Amniotic stem cell (primary cell): ENCODE results near the gene DHRSX.
"Not testable (repeated sequence)": the region's sequence is repeated elsewhere in the genome, so short reads cannot be mapped to it uniquely, and the experiment has no call there.

Experiments used
- DNase-seq: peaks from one replicate; lab custom pipeline; 2025; lab: John Stamatoyannopoulos, UW

The DHRSX gene

GRCh38 chrX:2261831-2262667 is 238.7 kb downstream of the DHRSX start:
- no peak for DNase-seq

DNA sequence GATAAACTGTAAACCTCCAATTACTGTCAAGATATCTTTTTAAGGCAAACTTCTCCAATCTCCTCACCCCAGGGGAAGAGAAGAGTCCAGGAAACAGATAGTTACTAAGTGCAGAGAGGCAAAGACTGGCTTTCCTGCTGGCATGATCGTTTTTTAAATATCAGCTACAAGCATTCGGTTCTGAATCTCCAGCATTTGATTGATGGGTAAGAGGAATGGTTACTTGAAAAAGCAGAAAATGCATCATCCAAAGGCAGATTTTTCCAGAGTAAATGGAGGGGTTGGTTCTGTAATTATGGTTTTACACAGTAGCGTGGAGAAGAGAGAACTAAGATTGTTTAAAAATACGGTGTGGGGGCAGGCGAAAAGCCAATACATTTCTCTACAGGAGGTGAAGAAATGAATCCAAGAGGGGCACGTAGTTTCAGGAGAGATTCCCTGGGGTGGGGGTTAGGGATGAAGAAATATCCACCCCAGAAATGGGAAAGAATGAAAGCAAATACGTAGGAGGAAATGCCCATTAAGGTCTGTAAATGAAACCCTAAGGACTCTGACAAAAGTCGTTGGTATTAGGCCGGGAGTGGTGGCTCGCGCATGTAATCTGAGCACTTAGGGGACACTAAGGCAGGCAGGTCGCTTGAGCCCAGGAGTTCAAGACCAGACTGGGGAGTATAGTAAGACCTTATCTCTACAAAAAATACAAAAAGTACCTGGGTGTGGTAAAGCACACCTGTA is 248.3 kb downstream of the DHRSX start:
- DNase-seq = no peak

GRCh38 chrX:2251211-2251610 is 249.6 kb downstream of the DHRSX start:
- no peak for DNase-seq

- no peak for DNase-seq
Measured at GRCh38 chrX:2243913-2244460, 256.8 kb downstream of the DHRSX start.

- DNase-seq = no peak
Measured at GRCh38 chrX:2242980-2243379, 257.8 kb downstream of the DHRSX start.

- no peak for DNase-seq
Measured at GRCh38 chrX:2242326-2242725, 258.4 kb downstream of the DHRSX start.

- DNase-seq = not testable (repeated sequence)
Measured at GRCh38 chrX:2241496-2241895, 259.3 kb downstream of the DHRSX start.

DNA sequence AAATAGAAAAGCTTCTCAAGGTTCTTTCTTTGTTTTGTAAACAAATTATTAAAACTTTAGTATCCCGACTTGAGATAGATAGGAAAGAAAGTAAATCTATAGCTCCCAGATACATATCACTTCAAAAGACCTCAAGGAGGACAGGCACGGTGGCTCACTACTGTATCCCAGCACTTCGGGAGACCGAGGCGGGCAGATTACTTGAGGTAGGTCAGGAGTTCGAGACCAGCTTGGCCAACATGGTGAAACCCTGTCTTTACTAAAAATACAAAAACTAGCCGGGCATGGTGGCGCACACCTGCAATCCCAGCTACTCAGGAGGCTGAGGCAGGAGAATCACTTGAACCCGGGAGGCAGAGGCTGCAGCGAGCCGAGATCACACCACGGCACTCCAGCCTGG is 260.0 kb downstream of the DHRSX start:
- DNase-seq = not testable (repeated sequence)

- DNase-seq = no peak
Measured at GRCh38 chrX:2237976-2238375, 262.8 kb downstream of the DHRSX start.

DNA sequence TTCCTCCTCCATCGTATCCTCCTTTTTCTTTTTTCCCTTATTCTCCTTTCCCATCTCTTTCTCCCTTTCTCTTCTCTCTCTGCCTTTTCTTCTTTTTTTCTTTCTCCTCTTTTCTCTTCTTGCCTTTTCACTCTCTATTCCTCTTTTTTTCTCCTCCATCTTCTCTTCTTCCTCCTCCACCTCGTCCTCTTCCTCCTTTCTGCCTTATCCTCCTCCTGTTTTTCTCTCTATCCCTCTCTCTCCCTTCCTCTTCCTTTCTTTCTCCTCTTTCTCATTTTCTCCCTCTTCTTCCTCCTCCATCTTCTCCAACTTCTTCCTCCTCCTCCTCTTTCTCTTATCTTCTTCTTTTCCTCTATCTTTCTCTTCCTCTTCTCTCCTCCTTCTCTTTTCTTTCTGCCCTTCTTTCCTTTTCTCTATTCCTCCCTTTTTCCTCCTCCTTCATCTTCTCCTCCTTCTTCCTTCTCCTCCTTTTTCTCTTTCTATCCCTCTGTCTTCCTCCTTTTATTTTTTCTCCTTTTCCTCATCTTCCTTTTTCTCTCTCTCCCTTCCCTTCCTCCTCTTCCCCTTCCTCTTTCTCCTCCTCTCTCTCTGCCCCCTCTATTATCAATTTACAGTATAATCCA is 269.1 kb downstream of the DHRSX start:
- DNase-seq = no peak

DNA sequence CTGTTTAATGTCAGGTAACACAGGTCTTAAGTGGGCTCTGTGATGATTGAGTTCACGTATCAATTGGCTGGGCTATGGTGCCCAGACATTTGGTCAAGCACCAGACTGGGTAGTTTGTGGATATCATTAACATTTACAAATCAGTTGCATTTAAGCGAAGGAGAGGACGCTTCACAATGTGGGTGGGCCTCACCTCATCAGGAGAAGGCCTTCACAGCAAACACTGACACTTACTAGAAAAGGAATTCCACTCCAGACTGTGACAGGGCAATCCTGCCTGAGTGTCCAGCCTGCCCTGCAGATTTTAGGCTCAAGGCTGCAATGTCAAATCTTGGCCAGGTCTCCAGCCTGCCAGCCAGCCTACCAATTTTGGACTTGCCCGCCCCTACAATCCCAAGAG is 270.3 kb downstream of the DHRSX start:
- no peak for DNase-seq

- DNase-seq = no peak
Measured at GRCh38 chrX:2228536-2228935, 272.2 kb downstream of the DHRSX start.

- no peak for DNase-seq
Measured at GRCh38 chrX:2226906-2227656, 273.7 kb downstream of the DHRSX start.

DNA sequence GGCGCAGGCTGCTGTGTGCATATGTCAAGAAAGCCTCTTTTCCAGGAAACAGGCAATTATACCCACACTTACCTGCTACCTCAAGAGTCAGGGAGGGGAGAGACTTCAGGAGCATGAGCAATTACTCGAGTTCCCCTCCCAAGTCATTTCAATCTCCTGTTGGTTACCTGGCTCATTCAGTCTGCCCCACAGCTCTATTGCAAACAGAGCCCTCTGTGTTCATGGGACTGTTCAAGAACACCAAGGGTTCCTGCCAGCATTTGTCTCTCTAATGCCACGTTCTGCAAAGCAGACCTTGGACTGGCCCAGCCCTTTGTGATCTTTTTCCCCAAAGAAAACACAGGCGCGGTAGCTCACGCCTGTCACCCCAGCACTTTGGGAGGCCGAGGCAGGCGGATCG is 274.6 kb downstream of the DHRSX start:
- DNase-seq = no peak

DNA sequence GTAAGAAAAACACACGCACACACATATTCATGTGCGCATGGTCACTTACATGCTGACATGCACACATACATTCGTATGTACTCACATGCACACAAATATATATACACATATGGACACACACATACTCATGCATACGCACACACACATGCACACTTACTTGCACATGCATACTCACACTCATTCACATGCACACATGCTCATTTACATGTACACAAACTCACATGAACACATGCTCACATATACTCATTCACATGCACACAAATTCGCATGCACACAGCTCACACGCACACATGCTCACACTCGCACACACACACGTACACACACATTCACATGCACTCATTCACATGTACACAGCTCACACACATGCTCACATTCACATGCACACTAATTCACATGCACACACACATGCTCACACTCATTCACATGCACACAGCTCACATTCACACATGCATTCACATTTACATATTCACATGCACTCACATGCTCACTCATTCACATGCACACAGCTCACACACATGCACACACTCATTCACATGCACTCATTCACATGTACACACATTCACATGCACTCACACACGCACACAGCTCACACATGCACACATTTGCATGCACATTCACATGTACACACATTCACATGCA is 276.1 kb downstream of the DHRSX start:
- DNase-seq = no peak

- DNase-seq = no peak
Measured at GRCh38 chrX:2224161-2224560, 276.6 kb downstream of the DHRSX start.

- DNase-seq = no peak
Measured at GRCh38 chrX:2220829-2221567, 279.8 kb downstream of the DHRSX start.

DNA sequence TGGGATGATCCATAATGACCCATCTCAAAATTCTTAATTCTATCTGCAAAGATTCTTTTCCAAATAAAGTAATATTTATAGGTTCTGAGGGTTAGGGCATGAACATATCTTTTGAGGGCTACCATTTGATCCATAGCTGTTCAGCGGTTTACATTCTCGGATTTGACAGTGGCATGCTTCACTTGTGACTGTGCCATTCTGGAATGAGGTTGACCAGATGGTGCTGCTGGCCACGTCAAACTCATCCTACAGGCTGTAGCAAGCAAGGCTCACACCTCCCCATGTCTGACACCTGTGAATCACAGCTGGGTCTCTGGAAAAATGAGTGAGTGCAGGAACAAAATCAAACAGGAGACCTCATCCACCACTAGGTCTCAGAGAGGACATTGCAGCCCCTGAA is 280.5 kb downstream of the DHRSX start:
- no peak for DNase-seq

GRCh38 chrX:2214138-2214823 is 286.5 kb downstream of the DHRSX start:
- not testable (repeated sequence) for DNase-seq

DNA sequence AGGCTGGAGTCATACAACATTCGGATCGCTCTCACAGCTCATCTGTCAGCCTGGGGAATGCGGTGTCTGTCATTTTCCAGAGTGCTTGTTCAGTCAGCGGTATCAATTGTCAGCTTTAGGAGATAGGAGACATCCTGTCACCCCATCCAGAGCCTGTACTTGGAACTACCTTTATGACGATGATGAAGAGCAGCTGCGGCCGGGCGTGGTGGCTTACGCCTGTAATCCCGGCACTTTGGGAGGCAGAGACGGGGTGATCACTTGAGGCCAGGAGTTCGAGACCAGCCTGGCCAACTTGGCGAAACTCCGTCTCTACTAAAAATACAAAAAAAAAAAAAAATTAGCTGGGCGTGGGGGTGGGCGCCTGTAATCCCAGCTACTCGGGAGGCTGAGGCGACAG is 289.1 kb downstream of the DHRSX start:
- not testable (repeated sequence) for DNase-seq
